HL-60/S4 treated with phorbol 12-myristate 13-acetate at 8.2 ng/mL for 4 days and 3 days (cell line): ENCODE data around the gene ASCL1.

Experiments
- in situ Hi-C: fragments of 300-500 bp; cut with MboI; formaldehyde crosslinking; loops from 2 replicates; pipeline ENCODE4 v1.15.0; 2022; ENCODE audit warnings: low sequenced_read_pairs

ASCL1 gene

GRCh38 chr12:102957339-102958050 lies at the start of gene ASCL1:
Gene ASCL1, plus strand, starts transcription at chr12:102957674. Its CDS starts 571 bp downstream, at chr12:102958245.
- in situ Hi-C loops, result no loop called here

- in situ Hi-C loops, result no loop called here
Observed at GRCh38 chr12:102907918-102908317, 49.6 kb upstream of the ASCL1 start.

GRCh38 chr12:102910137-102910536 lies 47.3 kb upstream of the ASCL1 start:
- in situ Hi-C loops, result no loop called here

GRCh38 chr12:102910792-102911191 lies 46.7 kb upstream of the ASCL1 start:
- in situ Hi-C loops, result no loop called here

GRCh38 chr12:102911320-102911719 lies 46.2 kb upstream of the ASCL1 start:
- in situ Hi-C loops, result no loop called here

- in situ Hi-C loops, result no loop called here
Observed at GRCh38 chr12:102912258-102912657, 45.2 kb upstream of the ASCL1 start.

- in situ Hi-C loops, result no loop called here
Observed at GRCh38 chr12:102913453-102914226, 43.8 kb upstream of the ASCL1 start.

GRCh38 chr12:102916252-102917025 lies 41.0 kb upstream of the ASCL1 start:
- in situ Hi-C loops, result no loop called here

GRCh38 chr12:102917026-102917787 lies 40.3 kb upstream of the ASCL1 start, which contains the start of gene PAH:
Gene PAH, minus strand, starts transcription at chr12:102917244. Its CDS starts 114 bp downstream, at chr12:102917130.
- in situ Hi-C loops, result no loop called here

GRCh38 chr12:102918840-102919239 lies 38.6 kb upstream of the ASCL1 start:
- in situ Hi-C loops, result no loop called here

GRCh38 chr12:102920271-102920670 lies 37.2 kb upstream of the ASCL1 start:
- in situ Hi-C loops, result no loop called here

GRCh38 chr12:102921240-102921639 lies 36.2 kb upstream of the ASCL1 start:
- in situ Hi-C loops, result no loop called here

- in situ Hi-C loops, result no loop called here
Observed at GRCh38 chr12:102927220-102927619, 30.3 kb upstream of the ASCL1 start.

- in situ Hi-C loops, result no loop called here
Observed at GRCh38 chr12:102933168-102933567, 24.3 kb upstream of the ASCL1 start.

- in situ Hi-C loops, result no loop called here
Observed at GRCh38 chr12:102939059-102939458, 18.4 kb upstream of the ASCL1 start.

GRCh38 chr12:102939670-102940222 lies 17.7 kb upstream of the ASCL1 start:
- in situ Hi-C loops, result no loop called here

- in situ Hi-C loops, result no loop called here
Observed at GRCh38 chr12:102946042-102946441, 11.4 kb upstream of the ASCL1 start.

- in situ Hi-C loops, result no loop called here
Observed at GRCh38 chr12:102948941-102949352, 8.5 kb upstream of the ASCL1 start.

- in situ Hi-C loops, result no loop called here
Observed at GRCh38 chr12:102950107-102950949, 7.1 kb upstream of the ASCL1 start.
